SK-N-MC (cell line): ENCODE data around the gene TTC31.

Source experiments
- EZH2 ChIP-seq: fragments of 200-600 bp; sonication (generic); IDR thresholded peaks from one replicate; pipeline ENCODE4 v1.6.1; 2017; ENCODE audit warnings: antibody characterized with exemption
- FOXP2 ChIP-seq: optimal IDR thresholded peaks from 2 replicates; pipeline ENCODE3; 2011; ENCODE audit warnings: mild to moderate bottlenecking, moderate library complexity; ENCODE audit not compliant: insufficient read depth; ENCODE audit errors: extremely low read length, control extremely low read depth
- POLR2AphosphoS5 ChIP-seq: IDR thresholded peaks from 2 replicates; pipeline ENCODE4 v1.6.1; 2012; ENCODE audit warnings: mild to moderate bottlenecking, low read depth, low read length, borderline replicate concordance

DNA sequence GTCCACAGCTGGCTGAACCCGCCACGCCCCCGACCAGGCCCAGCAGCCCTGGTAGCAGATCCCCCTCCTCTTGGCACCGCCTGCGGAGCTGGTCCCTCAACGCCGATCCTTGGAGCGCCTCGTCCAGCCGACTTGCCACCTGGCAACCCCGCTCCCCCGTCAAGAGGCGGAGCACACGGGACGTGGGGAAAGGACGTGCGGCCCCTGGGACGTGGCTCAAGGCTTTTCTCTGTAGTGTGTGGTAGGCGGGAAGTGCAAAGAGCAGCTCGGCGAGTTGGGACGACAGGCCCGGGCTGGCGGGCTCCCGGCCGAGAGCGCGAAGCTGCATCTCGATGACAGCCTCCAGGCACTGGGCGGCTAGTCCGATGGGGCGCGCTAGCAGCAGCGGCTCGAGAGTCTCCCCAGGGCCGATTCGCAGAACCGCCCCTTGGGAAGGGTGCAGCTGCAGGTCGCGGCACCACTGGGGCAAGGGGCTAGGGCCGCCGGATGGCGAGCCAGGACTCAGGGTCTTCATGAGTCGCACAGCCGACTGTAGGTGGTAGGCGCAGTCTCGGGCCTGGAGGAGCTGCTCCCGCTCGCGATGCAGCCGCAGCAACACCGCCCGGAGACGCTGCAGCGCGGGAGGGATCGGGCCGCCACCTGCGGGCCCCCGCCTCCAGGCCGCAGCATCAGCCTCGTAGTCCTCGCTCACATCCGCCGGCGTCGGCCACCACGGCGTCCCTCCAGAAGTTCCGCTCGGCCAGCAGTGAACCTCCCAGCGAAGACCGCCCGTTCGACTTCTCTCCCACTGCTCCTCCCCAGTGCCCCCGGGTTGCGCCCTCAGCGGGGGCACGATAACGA is 700 bp upstream of the TTC31 start:
- TF ChIP-seq EZH2, result no peak
- no peak for TF ChIP-seq POLR2AphosphoS5
- no peak for TF ChIP-seq FOXP2
